ENCODE results near the gene SLC25A25. TPM values are rescaled to one million over a fixed set of nuclear protein-coding genes. Genes with fewer than 3 reads are reported as not detected.

SLC25A25 gene
- total and polyA plus RNA-seq, 3 experiments from 2014 or later = 17.7 to 19.8 (median 17.8) TPM

- Mint-ChIP-seq H3K9me3 (no peaks in the 10 kb centered on the region), H3K4me3 (peak overlapping the region in 3 of 7 donors; percentile 8 to 49 (median 46)), H3K27me3 (no peaks in the 10 kb centered on the region), H3K4me1 (peaks cover 36 to 62% (median 53%) of the 10 kb centered on the region in 3 donors), H3K36me3 (peaks cover 0 to 28% (median 6%) of the 10 kb centered on the region in 3 donors), H3K27ac (peak overlapping the region; percentile 34 to 87 (median 55))
- Histone ChIP-seq H3K27ac (ENCODE audit: low read depth, low read length) (peak overlapping the region; percentile 75), H3K27me3 (ENCODE audit: insufficient read depth, low read length, poor library complexity, severe bottlenecking) (no peaks in the 10 kb centered on the region), H3K36me3 (ENCODE audit: insufficient read depth, low read length) (no peaks in the 10 kb centered on the region), H3K4me1 (ENCODE audit: insufficient read depth, low read length) (peaks cover 29% of the 10 kb centered on the region), H3K9me3 (ENCODE audit: low read length) (no peaks in the 10 kb centered on the region), H3K4me3 (ENCODE audit: low read length) (no peak overlapping the region)
- CTCF ChIA-PET = interaction anchor here (0.7 to 1.8 kb wide), 5 partner anchors 18 to 99 kb away, joined by 3 to 7 read pairs (median 4); no protein-coding TSS in a partner anchor
- no peak for DNase-seq
- POLR2A ChIA-PET = interaction anchor here (0.7 to 1.1 kb wide), 5 partner anchors 11 to 1963 kb away, joined by 3 to 12 read pairs (median 4); partner anchors contain the start of genes NAIF1 and SLC25A25
Observed at GRCh38 chr9:128078504-128079434, 10.7 kb downstream of the SLC25A25 start.

- POLR2A ChIA-PET = interaction anchor here (0.6 to 1.1 kb wide), 4 partner anchors 11 to 355 kb away, joined by 3 to 10 read pairs (median 3); no protein-coding TSS in a partner anchor
- Mint-ChIP-seq H3K4me3 (no peak overlapping the region), H3K27me3 (no peaks in the 10 kb centered on the region), H3K9me3 (no peaks in the 10 kb centered on the region), H3K27ac (no peak overlapping the region), H3K36me3 (peaks cover 0 to 36% (median 7%) of the 10 kb centered on the region in 3 donors), H3K4me1 (peaks cover 41 to 58% (median 58%) of the 10 kb centered on the region in 3 donors)
- no peak overlapping the region for H3K4me3 ChIP-seq (ENCODE audit: low read length)
- no peak for DNase-seq
- no peaks in the 10 kb centered on the region for H3K36me3 ChIP-seq (ENCODE audit: insufficient read depth, low read length)
- CTCF ChIA-PET = interaction anchor here (0.6 to 1.5 kb wide), 4 partner anchors 13 to 65 kb away, joined by 3 to 5 read pairs (median 4); partner anchors contain the start of gene NAIF1
- no peaks in the 10 kb centered on the region for H3K9me3 ChIP-seq (ENCODE audit: low read length)
- peak overlapping the region; percentile 75 for H3K27ac ChIP-seq (ENCODE audit: low read depth, low read length)
- peaks cover 26% of the 10 kb centered on the region for H3K4me1 ChIP-seq (ENCODE audit: insufficient read depth, low read length)
- H3K27me3 ChIP-seq (ENCODE audit: insufficient read depth, low read length, poor library complexity, severe bottlenecking) = no peaks in the 10 kb centered on the region
Observed at GRCh38 chr9:128080206-128080605, 12.2 kb downstream of the SLC25A25 start.

GRCh38 chr9:128081056-128081455 is 13.0 kb downstream of the SLC25A25 start:
- Histone ChIP-seq H3K9me3 (ENCODE audit: low read length) (no peaks in the 10 kb centered on the region), H3K27me3 (ENCODE audit: insufficient read depth, low read length, poor library complexity, severe bottlenecking) (no peaks in the 10 kb centered on the region), H3K4me3 (ENCODE audit: low read length) (no peak overlapping the region), H3K27ac (ENCODE audit: low read depth, low read length) (peak overlapping the region; percentile 75), H3K4me1 (ENCODE audit: insufficient read depth, low read length) (peaks cover 26% of the 10 kb centered on the region), H3K36me3 (ENCODE audit: insufficient read depth, low read length) (no peaks in the 10 kb centered on the region)
- ChIA-PET POLR2A (no interaction called here), CTCF (interaction anchor here (1.0 to 1.5 kb wide), 3 partner anchors 9 to 36 kb away, joined by 4 to 5 read pairs (median 4); no protein-coding TSS in a partner anchor)
- peak overlapping the region in 7 of 8 donors; percentile 34 to 91 (median 63) for H3K27ac Mint-ChIP-seq
- no peak for DNase-seq
- H3K9me3 Mint-ChIP-seq = no peaks in the 10 kb centered on the region
- H3K27me3 Mint-ChIP-seq = no peaks in the 10 kb centered on the region
- H3K36me3 Mint-ChIP-seq = peaks cover 0 to 44% (median 7%) of the 10 kb centered on the region in 3 donors
- no peak overlapping the region for H3K4me3 Mint-ChIP-seq
- peaks cover 46 to 66% (median 65%) of the 10 kb centered on the region in 3 donors for H3K4me1 Mint-ChIP-seq

- ChIA-PET POLR2A (no interaction called here), CTCF (no interaction called here)
- Mint-ChIP-seq H3K4me3 (no peak overlapping the region), H3K27ac (peak overlapping the region in 7 of 8 donors; percentile 19 to 91 (median 63)), H3K27me3 (no peaks in the 10 kb centered on the region), H3K9me3 (no peaks in the 10 kb centered on the region), H3K4me1 (peaks cover 43 to 61% (median 60%) of the 10 kb centered on the region in 3 donors), H3K36me3 (peaks cover 0 to 41% (median 7%) of the 10 kb centered on the region in 3 donors)
- Histone ChIP-seq H3K27me3 (ENCODE audit: insufficient read depth, low read length, poor library complexity, severe bottlenecking) (no peaks in the 10 kb centered on the region), H3K9me3 (ENCODE audit: low read length) (no peaks in the 10 kb centered on the region), H3K4me3 (ENCODE audit: low read length) (no peak overlapping the region), H3K27ac (ENCODE audit: low read depth, low read length) (peak overlapping the region; percentile 75), H3K36me3 (ENCODE audit: insufficient read depth, low read length) (no peaks in the 10 kb centered on the region), H3K4me1 (ENCODE audit: insufficient read depth, low read length) (peaks cover 22% of the 10 kb centered on the region)
- DNase-seq = no peak
Observed at GRCh38 chr9:128082151-128082550, 14.1 kb downstream of the SLC25A25 start.

GRCh38 chr9:128084746-128085145 is 16.7 kb downstream of the SLC25A25 start:
- no peak for DNase-seq
- ChIA-PET CTCF (interaction anchor here (0.8 to 1.5 kb wide), 5 partner anchors 8 to 146 kb away, joined by 3 to 4 read pairs (median 3); no protein-coding TSS in a partner anchor), POLR2A (interaction anchor here (0.7 kb wide), 1 partner anchor 11 kb away, joined by 3 read pairs; no protein-coding TSS in a partner anchor)
- H3K27me3 Mint-ChIP-seq = no peaks in the 10 kb centered on the region
- peak overlapping the region in 2 of 8 donors; percentile 57 to 84 for H3K27ac Mint-ChIP-seq
- no peak overlapping the region for H3K4me3 Mint-ChIP-seq
- Histone ChIP-seq H3K27ac (ENCODE audit: low read depth, low read length) (no peak overlapping the region), H3K36me3 (ENCODE audit: insufficient read depth, low read length) (no peaks in the 10 kb centered on the region), H3K9me3 (ENCODE audit: low read length) (no peaks in the 10 kb centered on the region), H3K27me3 (ENCODE audit: insufficient read depth, low read length, poor library complexity, severe bottlenecking) (no peaks in the 10 kb centered on the region), H3K4me3 (ENCODE audit: low read length) (no peak overlapping the region), H3K4me1 (ENCODE audit: insufficient read depth, low read length) (peaks cover 24% of the 10 kb centered on the region)
- H3K36me3 Mint-ChIP-seq = peaks cover 0 to 36% (median 3%) of the 10 kb centered on the region in 3 donors
- H3K4me1 Mint-ChIP-seq = peaks cover 46 to 62% (median 57%) of the 10 kb centered on the region in 3 donors
- no peaks in the 10 kb centered on the region for H3K9me3 Mint-ChIP-seq

- POLR2A ChIA-PET = interaction anchor here (0.6 to 0.7 kb wide), 2 partner anchors 11 to 144 kb away, joined by 3 to 5 read pairs; no protein-coding TSS in a partner anchor
- peak overlapping the region in 2 of 8 donors; percentile 37 to 65 for H3K27ac Mint-ChIP-seq
- H3K4me1 ChIP-seq (ENCODE audit: insufficient read depth, low read length) = peaks cover 33% of the 10 kb centered on the region
Observed at GRCh38 chr9:128085943-128086342, 17.9 kb downstream of the SLC25A25 start.

GRCh38 chr9:128087262-128087661 is 19.2 kb downstream of the SLC25A25 start:
- DNase-seq = no peak
- Mint-ChIP-seq H3K4me1 (peaks cover 50 to 65% (median 60%) of the 10 kb centered on the region in 3 donors), H3K27ac (peak overlapping the region in 2 of 8 donors; percentile 39 to 72), H3K27me3 (no peaks in the 10 kb centered on the region), H3K4me3 (peak overlapping the region in 1 of 7 donors; percentile 23), H3K36me3 (peaks cover 0 to 46% (median 3%) of the 10 kb centered on the region in 3 donors), H3K9me3 (no peaks in the 10 kb centered on the region)
- Histone ChIP-seq H3K27ac (ENCODE audit: low read depth, low read length) (no peak overlapping the region), H3K4me1 (ENCODE audit: insufficient read depth, low read length) (peaks cover 45% of the 10 kb centered on the region), H3K4me3 (ENCODE audit: low read length) (no peak overlapping the region), H3K9me3 (ENCODE audit: low read length) (no peaks in the 10 kb centered on the region), H3K36me3 (ENCODE audit: insufficient read depth, low read length) (no peaks in the 10 kb centered on the region), H3K27me3 (ENCODE audit: insufficient read depth, low read length, poor library complexity, severe bottlenecking) (no peaks in the 10 kb centered on the region)
- POLR2A ChIA-PET = no interaction called here
- CTCF ChIA-PET = interaction anchor here (1.0 to 1.2 kb wide), 2 partner anchors 54 to 145 kb away, joined by 3 read pairs; no protein-coding TSS in a partner anchor

More at GRCh38 chr9:128085943-128086342, 17.9 kb downstream of the SLC25A25 start:
- H3K4me3 ChIP-seq (ENCODE audit: low read length) = no peak overlapping the region
- CTCF ChIA-PET = no interaction called here
- Mint-ChIP-seq H3K4me1 (peaks cover 47 to 66% (median 62%) of the 10 kb centered on the region in 3 donors), H3K4me3 (no peak overlapping the region), H3K9me3 (no peaks in the 10 kb centered on the region), H3K36me3 (peaks cover 0 to 39% (median 3%) of the 10 kb centered on the region in 3 donors), H3K27me3 (no peaks in the 10 kb centered on the region)
- no peaks in the 10 kb centered on the region for H3K36me3 ChIP-seq (ENCODE audit: insufficient read depth, low read length)
- H3K9me3 ChIP-seq (ENCODE audit: low read length) = no peaks in the 10 kb centered on the region
- H3K27me3 ChIP-seq (ENCODE audit: insufficient read depth, low read length, poor library complexity, severe bottlenecking) = no peaks in the 10 kb centered on the region
- no peak overlapping the region for H3K27ac ChIP-seq (ENCODE audit: low read depth, low read length)
- DNase-seq = no peak
